Measurements from ENCODE around the gene CHCHD2.
A peak's percentile ranks its signal among the peaks of the same experiment; 100 is the strongest.
"Not testable (repeated sequence)": the region's sequence is repeated elsewhere in the genome, so short reads cannot be mapped to it uniquely, and the experiment has no call there.

The CHCHD2 gene

GRCh38 chr7:56083150-56083785, 23.0 kb downstream of the CHCHD2 start:
- no peak for DNase-seq (ENCODE audit: low spot score)

DNA sequence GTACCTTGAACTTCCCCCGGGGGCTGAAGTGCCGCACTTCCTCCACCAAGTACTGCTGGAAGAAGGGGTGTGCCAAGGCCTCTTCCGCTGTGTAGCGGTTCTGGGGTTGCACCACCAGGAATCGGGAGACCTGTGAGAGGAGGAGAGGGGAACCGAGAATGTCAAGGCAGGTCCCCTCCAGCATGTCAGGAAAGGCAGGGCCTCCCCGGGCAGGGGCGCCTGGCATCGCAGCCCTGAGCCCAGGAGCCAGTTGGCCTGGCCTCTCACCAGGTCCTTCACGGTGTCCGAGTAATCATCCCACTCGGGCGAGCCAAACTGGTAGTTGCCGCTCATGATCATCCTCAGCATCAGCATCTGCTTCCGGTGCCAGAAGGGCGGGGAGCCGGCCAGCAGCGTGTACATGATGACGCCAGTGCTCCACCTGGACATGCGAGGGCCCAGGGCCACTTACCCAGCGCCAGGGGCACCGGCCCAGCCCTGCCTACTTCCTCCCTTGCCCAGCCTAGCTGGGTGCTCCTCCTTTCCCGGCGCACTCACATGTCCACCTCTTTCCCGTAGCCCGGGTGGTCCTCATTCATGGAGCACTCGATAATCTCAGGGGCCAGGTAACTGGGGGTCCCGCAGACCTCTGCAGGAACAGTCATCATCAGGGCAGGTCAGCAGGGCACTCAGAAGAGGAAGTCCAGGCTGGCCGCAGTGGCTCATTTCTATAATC, 24.5 kb downstream of the CHCHD2 start:
- DNase-seq (ENCODE audit: low spot score): no peak

DNA sequence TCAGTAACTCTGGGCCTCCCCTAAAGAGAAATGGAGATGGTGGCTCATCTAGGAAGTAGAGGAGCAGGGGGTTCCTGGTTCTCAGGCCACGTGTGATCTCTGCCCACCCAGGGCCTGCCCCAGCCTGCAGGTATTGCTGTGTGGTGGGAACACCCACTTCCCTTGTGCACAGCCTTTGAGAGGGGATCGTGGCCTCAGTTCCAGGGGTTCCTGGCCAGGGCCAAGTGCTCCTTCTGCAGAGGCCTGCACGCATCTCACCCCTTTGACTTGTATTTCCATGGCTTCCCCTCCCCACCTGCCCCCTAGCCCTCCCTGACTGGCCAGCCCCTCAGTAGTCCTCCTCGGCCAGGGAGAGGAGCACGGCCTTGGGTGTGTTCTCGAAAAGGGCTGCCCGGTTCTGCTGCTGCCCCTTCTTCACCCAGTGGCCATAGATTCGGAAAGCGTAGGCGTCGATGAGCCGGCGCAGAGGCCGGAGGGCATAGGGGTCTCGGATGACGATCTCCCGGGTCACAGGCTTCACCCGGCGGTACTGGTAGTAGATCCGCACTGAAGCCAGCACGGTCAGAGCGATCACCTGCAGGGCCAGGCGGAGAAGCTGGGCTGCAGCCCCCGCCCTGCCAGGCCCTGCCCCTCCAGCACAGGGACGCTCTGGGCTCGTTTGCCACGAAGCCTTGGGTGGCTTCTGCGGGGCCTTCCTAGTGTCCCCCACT, 25.4 kb downstream of the CHCHD2 start:
- not testable (repeated sequence) for DNase-seq (ENCODE audit: low spot score)

DNA sequence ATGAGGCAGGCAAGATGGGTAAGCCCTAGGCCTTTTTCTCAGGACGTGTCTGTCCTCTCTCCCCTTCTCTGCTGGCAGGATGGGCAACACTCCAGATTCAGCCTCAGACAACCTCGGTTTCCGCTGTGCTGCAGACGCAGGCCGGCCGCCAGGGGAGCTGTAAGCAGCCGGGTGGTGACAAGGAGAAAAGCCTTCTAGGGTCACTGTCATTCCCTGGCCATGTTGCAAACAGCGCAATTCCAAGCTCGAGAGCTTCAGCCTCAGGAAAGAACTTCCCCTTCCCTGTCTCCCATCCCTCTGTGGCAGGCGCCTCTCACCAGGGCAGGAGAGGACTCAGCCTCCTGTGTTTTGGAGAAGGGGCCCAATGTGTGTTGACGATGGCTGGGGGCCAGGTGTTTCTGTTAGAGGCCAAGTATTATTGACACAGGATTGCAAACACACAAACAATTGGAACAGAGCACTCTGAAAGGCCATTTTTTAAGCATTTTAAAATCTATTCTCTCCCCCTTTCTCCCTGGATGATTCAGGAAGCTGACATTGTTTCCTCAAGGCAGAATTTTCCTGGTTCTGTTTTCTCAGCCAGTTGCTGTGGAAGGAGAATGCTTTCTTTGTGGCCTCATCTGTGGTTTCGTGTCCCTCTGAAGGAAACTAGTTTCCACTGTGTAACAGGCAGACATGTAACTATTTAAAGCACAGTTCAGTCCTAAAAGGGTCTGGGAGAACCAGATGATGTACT, 26.7 kb downstream of the CHCHD2 start:
- no peak for DNase-seq (ENCODE audit: low spot score)

GRCh38 chr7:56078196-56078595, 28.1 kb downstream of the CHCHD2 start:
- no peak for DNase-seq (ENCODE audit: low spot score)

- DNase-seq (ENCODE audit: low spot score): no peak
Observed at GRCh38 chr7:56077681-56078080, 28.6 kb downstream of the CHCHD2 start.

DNA sequence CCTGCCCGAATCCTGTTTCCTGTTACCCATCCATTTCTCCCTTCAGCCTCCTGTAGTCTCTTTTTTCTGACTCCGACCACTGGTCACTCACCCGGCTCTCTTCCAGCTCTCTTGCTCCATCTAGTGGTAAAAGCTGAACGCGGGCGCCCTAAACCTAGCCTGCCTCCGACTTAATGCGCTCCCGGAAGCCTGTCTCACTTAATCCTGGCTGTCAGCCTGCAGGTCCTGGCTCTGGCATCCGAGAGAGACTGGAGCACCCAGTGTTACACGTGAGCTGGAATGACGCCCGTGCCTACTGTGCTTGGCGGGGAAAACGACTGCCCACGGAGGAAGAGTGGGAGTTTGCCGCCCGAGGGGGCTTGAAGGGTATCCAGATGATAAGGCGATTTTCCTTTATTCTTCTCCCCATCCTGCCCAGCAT, 31.9 kb downstream of the CHCHD2 start:
- peak; percentile 91 for DNase-seq (ENCODE audit: low spot score)

- DNase-seq (ENCODE audit: low spot score): not testable (repeated sequence)
Observed at GRCh38 chr7:56066376-56066775, 39.9 kb downstream of the CHCHD2 start.

DNA sequence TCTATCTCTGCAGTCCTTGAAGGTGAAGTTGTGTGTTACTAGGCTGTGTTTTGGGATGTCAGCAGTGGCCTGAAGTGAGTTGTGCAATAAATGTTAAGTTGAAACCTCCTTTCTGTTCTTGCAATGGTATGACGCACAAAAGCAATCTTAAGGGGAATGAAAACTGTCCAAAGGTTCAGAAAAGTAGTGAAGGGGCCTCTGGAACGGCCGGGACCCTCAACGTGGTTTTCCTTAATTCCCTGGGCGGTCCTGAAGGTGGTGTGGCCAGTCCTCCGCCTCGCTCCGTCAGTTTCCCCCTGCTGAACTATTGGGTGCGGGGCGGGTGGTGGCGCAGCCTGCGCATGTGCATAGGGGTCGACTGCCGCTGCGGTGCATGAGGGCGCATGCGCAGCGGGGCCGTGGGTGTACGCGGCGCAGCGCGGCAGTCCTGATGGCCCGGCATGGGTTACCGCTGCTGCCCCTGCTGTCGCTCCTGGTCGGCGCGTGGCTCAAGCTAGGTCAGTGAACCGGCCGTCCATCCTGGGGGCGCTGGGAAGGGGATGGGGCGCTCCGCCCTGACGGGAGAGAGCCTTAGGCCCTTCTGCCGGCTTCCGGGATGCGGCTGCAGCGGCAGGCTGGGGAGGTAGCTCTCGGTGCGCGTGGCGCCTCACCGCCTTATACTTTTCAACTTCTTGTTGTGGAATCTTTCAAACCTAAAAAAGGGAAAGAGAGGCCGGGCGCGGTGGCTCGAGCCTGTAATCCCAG, 42.2 kb downstream of the CHCHD2 start, which contains the start of gene SUMF2:
Gene SUMF2, plus strand, starts transcription at position 405 of the 744 bp plus-strand sequence. Its CDS starts 26 bp downstream, at position 431.
- DNase-seq (ENCODE audit: low spot score): peak; percentile 99

- DNase-seq (ENCODE audit: low spot score): no peak
Observed at GRCh38 chr7:56063500-56063881, 42.8 kb downstream of the CHCHD2 start.

DNA sequence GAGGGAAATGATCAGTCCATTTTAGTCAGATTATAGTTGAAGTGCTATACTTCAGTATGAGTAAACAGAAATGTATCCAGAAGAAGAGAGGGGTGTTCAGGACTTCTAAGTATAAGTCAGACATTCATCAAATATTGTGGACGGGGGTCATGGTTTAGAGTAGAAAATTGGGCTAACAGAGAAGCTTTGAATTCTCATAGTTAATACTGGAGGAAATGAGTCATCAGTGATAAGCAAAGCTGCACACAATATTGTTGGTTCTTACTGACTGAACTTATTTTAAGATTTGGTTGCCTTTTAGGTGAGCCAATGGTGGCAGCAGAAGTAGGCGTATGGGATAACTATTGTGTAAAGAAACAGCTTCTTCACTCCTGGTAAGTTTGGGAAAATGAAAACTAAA, 43.9 kb downstream of the CHCHD2 start:
- no peak for DNase-seq (ENCODE audit: low spot score)

GRCh38 chr7:56053993-56054392, 52.3 kb downstream of the CHCHD2 start:
- DNase-seq (ENCODE audit: low spot score): no peak

DNA sequence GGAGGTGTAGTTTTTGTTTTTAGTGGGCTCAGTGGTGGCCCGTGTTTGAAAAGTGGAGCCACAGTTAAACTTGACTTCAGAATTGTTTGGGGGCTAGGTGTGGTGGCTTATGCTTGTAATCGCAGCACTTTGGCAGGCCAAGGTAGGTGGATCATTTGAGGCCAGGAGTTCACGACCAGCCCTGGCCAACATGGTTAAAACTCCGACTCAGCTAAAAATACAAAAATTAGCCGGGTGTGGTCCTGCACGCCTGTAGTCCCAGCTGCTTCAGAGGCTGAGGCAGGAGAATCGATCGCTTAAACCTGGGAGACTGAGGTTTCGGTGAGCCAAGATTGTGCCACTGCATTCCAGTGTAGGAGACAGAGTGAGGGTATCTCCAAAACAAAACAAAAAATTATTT, 52.9 kb downstream of the CHCHD2 start:
- no peak for DNase-seq (ENCODE audit: low spot score)
